ENCODE data around the gene MSI2.

GRCh38 chr17:57672971-57673370 lies 416.6 kb downstream of the MSI2 start:
- TF ChIP-seq, protein P1, sequence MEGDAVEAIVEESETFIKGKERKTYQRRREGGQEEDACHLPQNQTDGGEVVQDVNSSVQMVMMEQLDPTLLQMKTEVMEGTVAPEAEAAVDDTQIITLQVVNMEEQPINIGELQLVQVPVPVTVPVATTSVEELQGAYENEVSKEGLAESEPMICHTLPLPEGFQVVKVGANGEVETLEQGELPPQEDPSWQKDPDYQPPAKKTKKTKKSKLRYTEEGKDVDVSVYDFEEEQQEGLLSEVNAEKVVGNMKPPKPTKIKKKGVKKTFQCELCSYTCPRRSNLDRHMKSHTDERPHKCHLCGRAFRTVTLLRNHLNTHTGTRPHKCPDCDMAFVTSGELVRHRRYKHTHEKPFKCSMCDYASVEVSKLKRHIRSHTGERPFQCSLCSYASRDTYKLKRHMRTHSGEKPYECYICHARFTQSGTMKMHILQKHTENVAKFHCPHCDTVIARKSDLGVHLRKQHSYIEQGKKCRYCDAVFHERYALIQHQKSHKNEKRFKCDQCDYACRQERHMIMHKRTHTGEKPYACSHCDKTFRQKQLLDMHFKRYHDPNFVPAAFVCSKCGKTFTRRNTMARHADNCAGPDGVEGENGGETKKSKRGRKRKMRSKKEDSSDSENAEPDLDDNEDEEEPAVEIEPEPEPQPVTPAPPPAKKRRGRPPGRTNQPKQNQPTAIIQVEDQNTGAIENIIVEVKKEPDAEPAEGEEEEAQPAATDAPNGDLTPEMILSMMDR (IDR thresholded peaks at IDR 0.05) = no peak
- TF ChIP-seq EZH2 (IDR thresholded peaks at IDR 0.05; ENCODE audit: borderline replicate concordance, insufficient read depth, low read depth, low read length, poor library complexity, severe bottlenecking) = no peak

Measured in B cell (primary cell).